ENCODE data around the gene ZNF821.
"Not testable (repeated sequence)": the region's sequence is repeated elsewhere in the genome, so short reads cannot be mapped to it uniquely, and the experiment has no call there.

ZNF821 gene

GRCh38 chr16:71916397-71916920 is 32.5 kb upstream of the ZNF821 start:
- H3K4me3 ChIP-seq (ENCODE audit: low read depth, low read length), result no peak overlapping the region
- no peak for TF ChIP-seq CTCF (IDR thresholded peaks at IDR 0.05; ENCODE audit: control insufficient read depth, extremely low read depth, insufficient read depth)
- DNase-seq (ENCODE audit: low read depth), result no peak

GRCh38 chr16:71915350-71915749 is 31.4 kb upstream of the ZNF821 start:
- no peak for DNase-seq (ENCODE audit: low read depth)
- no peak overlapping the region for H3K4me3 ChIP-seq (ENCODE audit: low read depth, low read length)
- no peak for TF ChIP-seq CTCF (IDR thresholded peaks at IDR 0.05; ENCODE audit: control insufficient read depth, extremely low read depth, insufficient read depth)

GRCh38 chr16:71914802-71915201 is 30.8 kb upstream of the ZNF821 start:
- TF ChIP-seq CTCF (IDR thresholded peaks at IDR 0.05; ENCODE audit: control insufficient read depth, extremely low read depth, insufficient read depth), result no peak
- no peak for DNase-seq (ENCODE audit: low read depth)
- no peak overlapping the region for H3K4me3 ChIP-seq (ENCODE audit: low read depth, low read length)

GRCh38 chr16:71912534-71913275 is 28.7 kb upstream of the ZNF821 start:
- TF ChIP-seq CTCF (IDR thresholded peaks at IDR 0.05; ENCODE audit: control insufficient read depth, extremely low read depth, insufficient read depth), result no peak
- no peak overlapping the region for H3K4me3 ChIP-seq (ENCODE audit: low read depth, low read length)
- no peak for DNase-seq (ENCODE audit: low read depth)

GRCh38 chr16:71911121-71911520 is 27.1 kb upstream of the ZNF821 start:
- TF ChIP-seq CTCF (IDR thresholded peaks at IDR 0.05; ENCODE audit: control insufficient read depth, extremely low read depth, insufficient read depth), result no peak
- no peak for DNase-seq (ENCODE audit: low read depth)

GRCh38 chr16:71905765-71906164 is 21.8 kb upstream of the ZNF821 start:
- DNase-seq (ENCODE audit: low read depth); H3K4me3 ChIP-seq (ENCODE audit: low read depth, low read length): not testable (repeated sequence)

More at GRCh38 chr16:71911121-71911520, 27.1 kb upstream of the ZNF821 start:
- H3K4me3 ChIP-seq (ENCODE audit: low read depth, low read length), result no peak overlapping the region

- DNase-seq (ENCODE audit: low read depth), result no peak
- H3K4me3 ChIP-seq (ENCODE audit: low read depth, low read length), result no peak overlapping the region
- TF ChIP-seq CTCF (IDR thresholded peaks at IDR 0.05; ENCODE audit: control insufficient read depth, extremely low read depth, insufficient read depth), result no peak
Observed at GRCh38 chr16:71904239-71904638, 20.3 kb upstream of the ZNF821 start.
